H1 (cell line): ENCODE data around the gene TRAPPC13. TPM values are rescaled to one million over a fixed set of nuclear protein-coding genes. Genes with fewer than 3 reads are reported as not detected.

Experiments used
- CTCF ChIA-PET: fragments of 300-600 bp; sonication (Branson Sonifier 250); formaldehyde crosslinking; loops from one replicate; lab custom pipeline; 2021; ENCODE audit not compliant: partially characterized antibody; lab: Charles Lee
- POLR2A ChIA-PET: fragments of 300-600 bp; sonication (Branson Sonifier 250); formaldehyde crosslinking; loops from one replicate; lab custom pipeline; 2021; ENCODE audit warnings: inconsistent platforms; ENCODE audit not compliant: partially characterized antibody; lab: Charles Lee
- DNase-seq, 2 experiments: peaks; one replicate each; pipeline versions ENCODE4 v3.0.0 to v3.0.0-alpha.2; 2010 to 2022; ENCODE audit warnings: low spot score in 2 of 2, low read depth in 1 of 2, mixed read lengths in 1 of 2
- FAIRE-seq: peaks from 2 replicates; lab custom pipeline; 2011; peaks lifted over from hg19 to GRCh38; lab: Jason Lieb, UNC
- H2AFZ ChIP-seq: 2 replicates; pipeline ENCODE4 v1.8.1; 2012; ENCODE audit warnings: low read length, inconsistent platforms
- H2AK5ac ChIP-seq: 2 replicates; pipeline ENCODE4 v1.6.1; 2013; ENCODE audit warnings: low read depth, low read length
- H2BK120ac ChIP-seq: replicated peaks from 2 replicates; pipeline ENCODE3; 2013; ENCODE audit warnings: low read depth, low read length, inconsistent platforms
- H2BK12ac ChIP-seq: 2 replicates; pipeline ENCODE4 v1.6.1; 2013; ENCODE audit warnings: low read depth, low read length
- H2BK15ac ChIP-seq: 2 replicates; pipeline ENCODE4 v1.6.1; 2013; ENCODE audit warnings: low read length
- H2BK20ac ChIP-seq: 2 replicates; pipeline ENCODE4 v1.6.1; 2013; ENCODE audit warnings: low read length
- H2BK5ac ChIP-seq: 2 replicates; pipeline ENCODE4 v1.6.1; 2013; ENCODE audit warnings: low read depth, low read length
- H3K14ac ChIP-seq: 2 replicates; pipeline ENCODE4 v1.6.1; 2013; ENCODE audit warnings: inconsistent platforms; ENCODE audit not compliant: insufficient read length
- H3K18ac ChIP-seq: 2 replicates; pipeline ENCODE4 v1.6.1; 2013; ENCODE audit warnings: low read length; ENCODE audit errors: extremely low read depth
- H3K23ac ChIP-seq: 2 replicates; pipeline ENCODE4 v1.6.1; 2013; ENCODE audit warnings: inconsistent platforms; ENCODE audit not compliant: insufficient read length
- H3K23me2 ChIP-seq: 2 replicates; pipeline ENCODE4 v1.6.1; 2013; ENCODE audit warnings: low read depth, low read length
- H3K27ac ChIP-seq: 2 replicates; pipeline ENCODE4 v1.6.1; 2011; ENCODE audit warnings: low read depth, low read length, inconsistent platforms
- H3K27me3 ChIP-seq, 4 experiments: replicated peaks in 1 of 4; 1 replicate in 1 of 4; 2 replicates in 3 of 4; pipeline versions ENCODE4 v1.6.1 to v1.8.1; 2011 to 2013; ENCODE audit warnings: low read length in 3 of 4, mild to moderate bottlenecking in 3 of 4, inconsistent platforms in 2 of 4, mixed read lengths in 2 of 4, moderate library complexity in 1 of 4; ENCODE audit not compliant: control insufficient read depth in 3 of 4, insufficient read depth in 3 of 4; ENCODE audit errors: extremely low read depth in 1 of 4
- H3K36me3 ChIP-seq, 4 experiments: 2 replicates each; pipeline versions ENCODE4 v1.6.1 to v1.8.1; 2011 to 2013; ENCODE audit warnings: mild to moderate bottlenecking in 4 of 4, low read length in 3 of 4, moderate library complexity in 2 of 4, control low read depth in 1 of 4, inconsistent platforms in 1 of 4; ENCODE audit not compliant: insufficient read depth in 4 of 4, control insufficient read depth in 2 of 4
- H3K4ac ChIP-seq: replicated peaks from 2 replicates; pipeline ENCODE3; 2013; ENCODE audit warnings: low read length, low read depth, mixed read lengths, inconsistent platforms; ENCODE audit not compliant: insufficient read length
- H3K4me1 ChIP-seq, 4 experiments: replicated peaks in 1 of 4; 1 replicate in 1 of 4; 2 replicates in 3 of 4; pipeline versions ENCODE4 v1.6.1 to v1.8.1; 2011 to 2013; ENCODE audit warnings: low read length in 3 of 4, inconsistent platforms in 2 of 4, mixed read lengths in 1 of 4; ENCODE audit not compliant: insufficient read depth in 4 of 4, control insufficient read depth in 3 of 4
- H3K4me2 ChIP-seq, 2 experiments: 2 replicates each; pipeline versions ENCODE4 v1.6.1 to v1.8.1; 2011 to 2013; ENCODE audit warnings: low read depth in 2 of 2, low read length in 2 of 2, control low read depth in 1 of 2, inconsistent platforms in 1 of 2, mild to moderate bottlenecking in 1 of 2; ENCODE audit not compliant: insufficient read depth in 1 of 2
- H3K4me3 ChIP-seq, 4 experiments: fragments of 200-600, 300-600 bp in 1 of 4; sonication (generic), shearing (Covaris generic), sonication (Bioruptor Twin) in 1 of 4; 2 replicates each; pipeline versions ENCODE4 v1.5.1 to v1.8.1; 2011 to 2016; ENCODE audit warnings: low read length in 4 of 4, low read depth in 3 of 4, control low read depth in 2 of 4, inconsistent platforms in 2 of 4, mild to moderate bottlenecking in 2 of 4, mixed read lengths in 1 of 4, moderate library complexity in 1 of 4; ENCODE audit not compliant: insufficient read depth in 2 of 4; ENCODE audit errors: extremely low read depth in 1 of 4
- H3K56ac ChIP-seq: replicated peaks from 2 replicates; pipeline ENCODE3; 2013; ENCODE audit warnings: low read depth, mild to moderate bottlenecking, mixed read lengths, low read length, inconsistent platforms; ENCODE audit not compliant: insufficient read length
- H3K79me1 ChIP-seq: 2 replicates; pipeline ENCODE4 v1.6.1; 2013; ENCODE audit warnings: low read depth, low read length, control low read depth
- H3K79me2 ChIP-seq, 2 experiments: 2 replicates each; pipeline versions ENCODE4 v1.6.1 to v1.8.1; 2012 to 2013; ENCODE audit warnings: low read length in 2 of 2, mild to moderate bottlenecking in 2 of 2, inconsistent platforms in 1 of 2; ENCODE audit not compliant: insufficient read depth in 2 of 2, control insufficient read depth in 1 of 2
- H3K9ac ChIP-seq, 4 experiments: replicated peaks in 1 of 4; 1 replicate in 1 of 4; 2 replicates in 3 of 4; pipeline versions ENCODE4 v1.6.1 to v1.8.1; 2011 to 2013; ENCODE audit warnings: low read depth in 3 of 4, low read length in 3 of 4, control low read depth in 2 of 4, mild to moderate bottlenecking in 2 of 4, moderate library complexity in 2 of 4, inconsistent platforms in 1 of 4; ENCODE audit errors: extremely low read depth in 1 of 4
- H3K9me3 ChIP-seq, 2 experiments: 2 replicates each; pipeline versions ENCODE4 v1.6.1 to v1.8.1; 2012 to 2013; ENCODE audit warnings: mild to moderate bottlenecking in 2 of 2, moderate library complexity in 2 of 2, control low read depth in 1 of 2, inconsistent platforms in 1 of 2, low read depth in 1 of 2, low read length in 1 of 2, mixed read lengths in 1 of 2; ENCODE audit not compliant: insufficient read depth in 2 of 2
- H4K20me1 ChIP-seq, 2 experiments: replicated peaks in 1 of 2; 2 replicates each; pipeline versions ENCODE3 to v1.8.1; 2011 to 2013; ENCODE audit warnings: inconsistent platforms in 2 of 2, low read length in 2 of 2, mild to moderate bottlenecking in 1 of 2; ENCODE audit not compliant: insufficient read depth in 2 of 2, control insufficient read depth in 1 of 2
- H4K5ac ChIP-seq: 2 replicates; pipeline ENCODE4 v1.6.1; 2013; ENCODE audit warnings: low read length, low read depth, mixed read lengths, inconsistent platforms; ENCODE audit not compliant: insufficient read length
- H4K8ac ChIP-seq: 2 replicates; pipeline ENCODE4 v1.8.0; 2013; ENCODE audit warnings: mild to moderate bottlenecking, moderate library complexity, low read length, inconsistent platforms; ENCODE audit not compliant: insufficient read depth; ENCODE audit errors: extremely low read depth
- H4K91ac ChIP-seq: replicated peaks from 2 replicates; pipeline ENCODE3; 2013; ENCODE audit warnings: low read length, mixed read lengths, inconsistent platforms; ENCODE audit not compliant: insufficient read length
- ASH2L ChIP-seq: fragments of 200-600, 300-600 bp; sonication (generic); IDR thresholded peaks from one replicate; pipeline ENCODE4 v1.7.1; 2017; ENCODE audit warnings: low read length
- BACH1 ChIP-seq: IDR thresholded peaks from 2 replicates; pipeline ENCODE4 v1.6.1; 2012; ENCODE audit warnings: low read length, improper control_type of control experiment
- CBX5 ChIP-seq: fragments of 300-800, 300-1000 bp; sonication (generic); IDR thresholded peaks from 2 replicates; pipeline ENCODE4 v1.7.1; 2016; ENCODE audit warnings: antibody characterized with exemption, low read length, low read depth
- CBX8 ChIP-seq: fragments of 300-800, 300-1000 bp; sonication (generic); IDR thresholded peaks from 2 replicates; pipeline ENCODE4 v1.7.1; 2016; ENCODE audit warnings: low read depth, low read length, borderline replicate concordance
- EGR1 ChIP-seq: IDR thresholded peaks from 2 replicates; pipeline ENCODE4 v1.6.1; 2011; ENCODE audit warnings: low read depth, low read length, borderline replicate concordance
- KDM5A ChIP-seq: fragments of 200-600 bp; IDR thresholded peaks from 2 replicates; pipeline ENCODE4 v1.7.1; 2012; ENCODE audit warnings: mild to moderate bottlenecking, low read length, inconsistent platforms, mixed read lengths
- PHF8 ChIP-seq: fragments of 200-600 bp; sonication (generic); conservative IDR thresholded peaks from 2 replicates; pipeline ENCODE4 v1.7.1; 2012; ENCODE audit warnings: low read depth, mild to moderate bottlenecking, inconsistent platforms, low read length, moderate library complexity
- POU5F1 ChIP-seq: IDR thresholded peaks from 2 replicates; pipeline ENCODE4 v1.6.1; 2011; ENCODE audit warnings: low read depth, mild to moderate bottlenecking, low read length, moderate library complexity
- RXRA ChIP-seq: IDR thresholded peaks from 2 replicates; pipeline ENCODE4 v1.6.1; 2011; ENCODE audit warnings: low read depth, mild to moderate bottlenecking, low read length, moderate library complexity; ENCODE audit not compliant: insufficient read depth
- SP1 ChIP-seq: IDR thresholded peaks from 2 replicates; pipeline ENCODE4 v1.6.1; 2011; ENCODE audit warnings: low read depth, low read length
- SUZ12 ChIP-seq: fragments of 200-600 bp; sonication (generic); IDR thresholded peaks from 2 replicates; pipeline ENCODE4 v1.6.1; 2012; ENCODE audit warnings: mild to moderate bottlenecking, inconsistent platforms, low read length, moderate library complexity, mixed read lengths
- WGBS, 2 experiments: shearing (Covaris generic) in 1 of 2; methylation state at CpG; one replicate each; pipeline versions ENCODE4 v1.1.6 to v1.1.7; 2013 to 2015; ENCODE audit warnings: low lambda C conversion rate in 2 of 2, mixed read lengths in 2 of 2, inconsistent platforms in 1 of 2, low coverage in 1 of 2, missing lambda C conversion rate in 1 of 2; ENCODE audit not compliant: insufficient replicate concordance in 2 of 2, insufficient coverage in 1 of 2, insufficient read length in 1 of 2; ENCODE audit errors: extremely low coverage in 1 of 2, missing lambda C conversion rate in 1 of 2; 5-methylcytosine and 5-hydroxymethylcytosine counted together
- polyA plus RNA-seq, 7 experiments: library from polyadenylated mRNA; depleted of rRNA in 3 of 7; stranded (reverse) in 5 of 7; unstranded in 2 of 7; fragments of >200 nt in 5 of 7; fragments of 200-250 nt in 2 of 7; gene quantifications; 1 replicate in 5 of 7; 2 replicates in 1 of 7; 4 replicates in 1 of 7; pipeline versions ENCODE4 v1.2.1 to v1.2.3, GENCODE V29; 2011 to 2013; ENCODE audit warnings: missing spikeins in 2 of 7, mixed read lengths in 2 of 7
- total RNA-seq: library from RNA; stranded (reverse); fragmentation: NEBNext Ultra II Directional; extraction: Animal tissue kit (Norgen Biotek cat#: 25700); gene quantifications from 2 replicates; pipeline ENCODE4 v1.2.1, GENCODE V29; 2021

Gene TRAPPC13
- total and polyA plus RNA-seq, 2 of the 8 experiments (the other 6 are each of a cell fraction or from before 2014, with no cell fraction given) = 6.3 to 16.8 TPM

DNA sequence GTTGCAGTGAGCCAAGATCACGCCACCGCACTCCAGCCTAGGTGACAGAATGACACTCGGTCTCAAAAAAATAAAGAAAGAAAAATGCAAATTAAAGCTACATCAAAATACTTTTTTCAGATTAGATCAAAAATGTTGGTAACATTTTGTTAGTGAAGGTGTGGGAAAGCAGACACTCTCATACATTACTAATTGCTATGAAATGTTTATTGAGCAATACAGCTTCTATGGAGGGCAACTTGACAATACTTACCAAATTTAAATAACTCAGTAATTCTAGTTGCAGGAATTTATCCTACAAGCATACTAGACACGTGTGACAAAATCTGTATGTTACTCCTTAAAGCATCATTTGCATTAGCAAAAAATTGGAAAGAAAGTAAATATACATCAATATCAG lies 4.8 kb upstream of the TRAPPC13 start:
- Histone ChIP-seq H3K23me2 (peaks cover 3% of the 10 kb centered on the region), H3K23ac (no peak overlapping the region), H3K9me3 (no peaks in the 10 kb centered on the region), H2BK15ac (no peak overlapping the region), H4K5ac (no peak overlapping the region), H3K36me3 (peaks cover 0 to 3% (median 0%) of the 10 kb centered on the region in 4 experiments; a peak in 1 of 8 replicates), H2AFZ (no peak overlapping the region), H4K20me1 (peaks cover 0 to 2% of the 10 kb centered on the region in 2 experiments), H4K91ac (no peak overlapping the region), H3K56ac (no peak overlapping the region), H3K4me2 (no peak overlapping the region), H2BK120ac (no peak overlapping the region)
- no peak for DNase-seq
- POLR2A ChIA-PET = no interaction called here
- TF ChIP-seq RXRA (no peak), ASH2L (no peak), CBX8 (no peak), PHF8 (no peak), BACH1 (no peak), EGR1 (no peak), SP1 (no peak), SUZ12 (no peak), KDM5A (no peak), CBX5 (no peak), POU5F1 (no peak)
- TF ChIP-seq, all 59 proteins: peak for 0
- CTCF ChIA-PET = no interaction called here
- no peak for FAIRE-seq
- H3K18ac ChIP-seq = no peak overlapping the region
- H3K79me2 ChIP-seq = peaks cover 5 to 41% of the 10 kb centered on the region in 2 experiments; a peak in 3 of 4 replicates
- 88% methylated on average over 4 of the region's 4 CpGs; no CpG with 5 or more reads in 1 of the 2 experiments for WGBS, 2 experiments
- H3K14ac ChIP-seq = no peak overlapping the region
- H2BK12ac ChIP-seq = no peak overlapping the region
- H2BK20ac ChIP-seq = no peak overlapping the region
- H3K27me3 ChIP-seq = no peaks in the 10 kb centered on the region
- no peak overlapping the region for H4K8ac ChIP-seq
- no peak overlapping the region for H3K9ac ChIP-seq
- no peak overlapping the region for H3K4me3 ChIP-seq
- H3K4me1 ChIP-seq = peaks cover 0 to 2% (median 0%) of the 10 kb centered on the region in 4 experiments; a peak in 2 of 7 replicates
- H2BK5ac ChIP-seq = no peak overlapping the region
- H3K79me1 ChIP-seq = peaks cover 2% of the 10 kb centered on the region; the same call in 1 of the 2 replicates
- H2AK5ac ChIP-seq = no peak overlapping the region
- H3K4ac ChIP-seq = no peak overlapping the region
- H3K27ac ChIP-seq = no peak overlapping the region
